Stimulated activated CD8-positive, alpha-beta memory T cell treated with anti-CD3 and anti-CD28 coated beads, Interleukin-12 subunit alpha, Interleukin-12 subunit beta, amount 100 ng/mL, for 24 hours (primary cell): Measurements from ENCODE around the gene CAPZA1.

Experiments
- DNase-seq: peaks from one replicate; pipeline ENCODE4 v3.0.0-alpha.2; 2020; ENCODE audit errors: extremely low read depth

The CAPZA1 gene

DNA sequence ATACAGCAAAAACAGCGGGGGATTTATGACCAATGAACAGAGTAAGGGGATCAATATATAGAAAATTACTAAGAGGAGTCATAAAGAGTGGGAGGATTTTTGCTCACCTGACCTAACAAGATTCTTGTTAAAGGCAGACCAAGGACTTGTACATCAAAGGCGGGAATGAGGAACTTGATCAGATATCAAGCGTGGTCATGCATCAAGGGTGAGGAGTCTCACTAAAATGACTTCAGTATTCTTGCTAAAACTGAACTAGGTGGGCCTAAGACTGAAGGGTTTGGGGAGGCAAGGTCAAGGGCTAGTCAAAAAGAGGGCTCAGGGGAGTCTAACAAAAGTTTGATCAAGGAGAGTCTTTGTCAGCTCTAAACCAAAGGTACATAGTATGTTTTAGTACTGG is 56.9 kb downstream of the CAPZA1 start:
- no peak for DNase-seq

DNA sequence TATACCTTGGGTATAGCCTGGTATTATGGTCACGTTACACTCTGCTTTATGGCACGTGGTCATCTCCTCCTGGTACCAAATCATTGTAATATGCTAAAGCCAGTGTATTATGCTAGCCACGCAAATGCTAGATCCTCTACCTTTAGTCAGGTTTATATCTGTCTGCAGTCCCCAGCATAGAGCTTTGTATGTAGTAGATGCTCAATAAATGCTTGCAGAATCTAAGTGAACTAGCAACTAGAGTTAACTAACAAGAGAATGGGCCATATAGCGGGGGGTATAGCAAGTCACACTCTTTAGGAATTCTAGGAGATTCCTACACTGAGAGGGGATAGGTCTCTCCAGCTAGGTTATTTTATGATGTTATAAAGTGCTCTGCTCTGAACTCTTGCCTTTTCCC is 57.9 kb downstream of the CAPZA1 start:
- no peak for DNase-seq

DNA sequence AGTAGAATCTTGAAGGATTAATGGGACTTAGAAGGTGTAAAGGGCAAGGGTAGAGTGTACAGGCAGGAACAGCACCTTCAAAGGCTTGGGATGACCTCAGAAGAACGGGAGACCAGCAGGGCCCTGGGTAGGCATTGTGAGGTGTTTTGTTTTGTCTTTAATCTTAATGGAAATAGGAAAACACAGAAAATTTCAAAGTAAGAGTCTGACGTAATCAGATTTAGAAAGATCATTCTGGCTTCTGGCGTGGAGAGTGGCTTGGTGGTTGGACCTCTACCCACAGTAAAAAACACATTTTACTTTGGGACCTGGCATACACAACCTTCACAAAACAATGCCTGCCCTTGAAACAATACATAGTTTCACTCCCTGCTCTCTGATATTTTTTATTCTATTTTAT is 59.0 kb downstream of the CAPZA1 start:
- no peak for DNase-seq

DNA sequence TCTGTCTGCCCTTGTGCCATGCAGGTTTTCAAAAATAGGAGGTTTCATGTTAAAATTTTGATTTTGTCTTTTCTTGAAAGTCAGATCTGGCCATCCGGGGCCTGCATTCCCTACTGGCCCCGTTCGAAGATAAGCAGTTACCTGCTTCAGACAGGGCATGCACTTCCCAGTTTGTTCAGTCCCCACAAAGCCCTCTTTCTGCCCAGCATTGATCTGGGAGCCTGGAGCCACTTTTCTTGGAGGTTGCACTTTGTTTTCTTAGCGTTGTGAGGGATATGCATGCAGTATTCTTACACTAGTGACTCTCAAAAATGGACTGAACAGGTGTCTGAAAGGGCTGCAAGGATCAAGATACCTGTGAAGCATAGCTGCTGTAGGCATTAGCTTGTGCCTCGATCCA is 66.3 kb downstream of the CAPZA1 start:
- no peak for DNase-seq

DNA sequence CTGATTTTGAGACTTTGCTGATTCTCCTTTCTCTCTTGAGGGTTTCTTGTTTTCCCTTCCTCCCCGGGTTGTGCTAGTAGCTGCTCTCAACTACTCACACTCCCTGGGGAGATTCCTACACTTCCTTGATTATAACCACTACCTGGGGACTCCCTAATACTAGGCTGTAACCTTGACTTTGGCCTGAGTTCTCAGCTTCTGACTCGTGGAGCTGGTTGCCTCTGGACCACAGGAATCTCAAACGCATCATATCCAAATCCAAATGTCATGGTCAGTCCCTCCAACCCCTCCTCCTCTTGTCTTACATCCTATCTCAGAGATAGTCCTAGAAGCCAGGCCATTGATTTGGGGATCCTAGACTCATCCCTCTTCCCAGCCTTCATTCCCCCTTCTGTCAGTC is 66.8 kb downstream of the CAPZA1 start:
- no peak for DNase-seq

DNA sequence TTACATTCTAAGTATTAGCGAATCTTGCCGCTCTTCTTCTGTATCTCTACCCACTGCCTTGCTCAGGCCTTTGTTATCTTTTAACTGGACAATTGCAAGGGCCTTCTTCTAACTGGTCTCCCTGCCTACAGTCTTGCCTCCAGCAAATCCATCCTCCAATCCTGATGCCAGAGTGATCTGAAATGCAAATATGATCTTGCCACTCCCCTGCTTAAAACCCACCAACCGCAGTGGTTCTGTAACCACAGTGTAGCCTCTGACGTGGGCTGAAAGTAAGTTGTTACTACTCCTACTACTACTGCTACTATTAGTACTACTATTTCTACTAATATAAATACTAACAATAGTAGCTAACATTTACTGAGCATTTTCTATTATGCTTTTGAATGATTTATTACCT is 67.2 kb downstream of the CAPZA1 start:
- no peak for DNase-seq

DNA sequence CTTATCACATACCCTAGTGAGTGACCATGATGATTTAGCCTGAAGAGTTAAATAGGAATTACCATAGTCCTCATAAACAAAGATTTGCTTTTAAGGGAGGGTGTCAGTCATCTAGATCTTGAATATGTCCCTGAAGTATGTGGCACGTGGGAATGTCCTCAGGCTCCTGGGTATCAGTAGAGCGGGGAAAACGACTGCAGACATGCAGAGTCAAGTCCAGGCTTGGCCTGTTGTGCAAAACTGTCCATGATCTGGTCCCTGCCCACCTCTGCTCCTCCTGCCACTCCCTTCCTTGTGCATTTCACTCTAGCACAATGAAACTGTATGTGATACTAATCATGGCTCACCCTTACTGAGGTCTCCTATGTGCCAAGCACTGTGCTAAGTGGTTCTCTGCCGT is 67.7 kb downstream of the CAPZA1 start:
- DNase-seq: no peak

DNA sequence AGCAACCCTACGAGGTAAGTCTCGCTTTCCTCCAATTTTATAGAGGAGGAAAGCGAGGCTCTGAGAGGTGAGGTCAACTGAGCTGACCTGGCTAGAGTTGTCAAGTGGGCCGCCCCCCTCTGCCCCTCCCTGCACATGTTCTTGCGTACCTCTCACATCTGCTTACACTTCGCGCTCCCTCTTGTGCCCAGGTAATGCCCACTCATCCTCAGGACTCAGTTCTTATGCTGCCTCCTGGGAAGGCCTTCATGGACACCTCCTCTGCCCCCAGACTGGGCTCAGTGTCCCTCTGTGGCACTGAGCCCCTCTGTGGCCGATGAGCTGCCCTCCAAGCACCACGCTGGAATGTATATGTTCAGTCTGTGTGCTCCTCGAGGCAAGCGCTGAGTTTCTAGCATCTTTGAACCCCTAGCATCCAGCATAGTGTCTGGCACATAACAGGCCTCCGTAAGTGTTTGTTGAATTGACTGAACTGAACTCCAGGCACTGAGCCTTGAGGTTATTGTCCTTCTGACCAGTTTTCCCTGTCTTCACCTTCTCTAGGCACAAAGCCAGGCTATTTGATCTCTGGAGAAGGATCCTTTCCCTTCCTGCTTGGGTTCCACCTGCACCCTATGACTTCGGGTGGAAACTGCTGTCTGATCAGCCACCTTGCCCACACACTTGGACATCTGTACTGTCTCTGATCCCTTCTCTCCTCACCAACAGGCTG is 68.3 kb downstream of the CAPZA1 start:
- DNase-seq: no peak

DNA sequence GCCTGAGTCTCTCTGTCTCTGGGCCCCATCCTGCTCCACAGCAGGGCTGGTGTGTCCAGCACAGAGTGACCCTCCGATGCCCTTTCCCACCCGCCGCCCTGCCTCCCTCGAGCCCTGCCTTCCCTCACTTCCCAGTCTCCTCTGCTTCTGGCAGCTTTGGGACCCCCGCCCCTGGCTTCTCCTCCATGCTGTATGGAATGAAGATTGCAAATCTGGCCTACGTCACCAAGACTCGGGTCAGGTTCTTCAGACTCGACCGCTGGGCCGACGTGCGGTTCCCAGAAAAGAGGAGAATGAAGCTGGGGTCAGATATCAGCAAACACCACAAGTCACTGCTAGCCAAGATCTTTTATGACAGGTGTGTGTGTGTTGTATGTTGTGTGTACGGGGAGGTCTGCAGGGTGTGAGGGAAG is 69.2 kb downstream of the CAPZA1 start:
- no peak for DNase-seq

DNA sequence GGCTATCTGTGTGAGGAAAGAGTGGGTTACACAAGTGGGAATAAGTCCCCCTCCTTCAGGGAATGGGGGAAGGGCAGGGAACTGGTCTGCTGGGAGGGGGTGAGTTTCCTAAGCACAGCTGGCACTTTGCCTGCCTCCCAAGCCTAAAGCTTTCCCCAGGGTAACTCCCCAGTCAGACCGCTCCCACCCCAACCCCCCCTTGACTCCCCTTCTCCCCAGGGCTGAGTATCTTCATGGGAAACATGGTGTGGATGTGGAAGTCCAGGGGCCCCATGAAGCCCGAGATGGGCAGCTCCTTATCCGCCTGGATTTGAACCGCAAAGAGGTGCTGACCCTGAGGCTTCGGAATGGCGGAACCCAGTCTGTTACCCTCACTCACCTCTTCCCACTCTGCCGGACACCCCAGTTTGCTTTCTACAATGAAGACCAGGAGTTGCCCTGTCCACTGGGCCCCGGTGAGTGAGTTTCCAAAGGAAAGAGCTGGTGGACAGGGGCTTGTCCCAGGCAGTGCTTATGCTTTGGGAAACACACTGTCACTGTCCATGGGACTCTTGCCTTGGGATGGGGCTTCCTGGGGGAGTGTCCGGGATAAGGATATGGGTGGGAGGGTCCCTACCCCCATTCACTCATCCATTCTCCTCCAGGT is 69.7 kb downstream of the CAPZA1 start:
- DNase-seq: no peak

DNA sequence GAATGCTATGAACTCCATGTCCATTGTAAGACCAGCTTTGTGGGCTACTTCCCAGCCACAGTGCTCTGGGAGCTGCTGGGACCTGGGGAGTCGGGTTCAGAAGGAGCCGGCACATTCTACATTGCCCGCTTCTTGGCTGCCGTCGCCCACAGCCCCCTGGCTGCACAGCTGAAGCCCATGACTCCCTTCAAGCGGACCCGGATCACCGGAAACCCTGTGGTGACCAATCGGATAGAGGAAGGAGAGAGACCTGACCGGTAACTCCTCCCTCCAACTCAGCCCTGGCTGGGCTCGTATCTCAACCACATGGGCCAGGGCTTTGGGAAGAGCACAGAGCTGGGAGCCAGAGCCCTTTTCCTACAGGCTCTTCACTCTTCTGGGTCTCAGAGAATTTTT is 70.2 kb downstream of the CAPZA1 start:
- DNase-seq: no peak

DNA sequence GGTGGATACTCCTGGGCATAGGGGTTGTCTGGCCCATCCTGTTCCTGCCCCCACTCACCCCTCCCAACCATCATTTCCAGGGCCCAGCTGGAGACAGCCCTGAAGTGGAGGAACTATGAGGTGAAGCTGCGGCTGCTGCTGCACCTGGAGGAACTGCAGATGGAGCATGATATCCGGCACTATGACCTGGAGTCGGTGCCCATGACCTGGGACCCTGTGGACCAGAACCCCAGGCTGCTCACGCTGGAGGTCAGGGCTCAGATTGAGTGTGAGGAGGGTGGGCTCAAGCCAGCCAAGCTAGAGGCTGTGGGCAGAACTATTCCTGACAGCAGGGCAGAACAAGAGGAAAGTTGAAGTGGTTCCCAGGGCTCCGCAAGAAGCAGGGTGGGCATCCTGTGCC is 73.0 kb downstream of the CAPZA1 start:
- no peak for DNase-seq

DNA sequence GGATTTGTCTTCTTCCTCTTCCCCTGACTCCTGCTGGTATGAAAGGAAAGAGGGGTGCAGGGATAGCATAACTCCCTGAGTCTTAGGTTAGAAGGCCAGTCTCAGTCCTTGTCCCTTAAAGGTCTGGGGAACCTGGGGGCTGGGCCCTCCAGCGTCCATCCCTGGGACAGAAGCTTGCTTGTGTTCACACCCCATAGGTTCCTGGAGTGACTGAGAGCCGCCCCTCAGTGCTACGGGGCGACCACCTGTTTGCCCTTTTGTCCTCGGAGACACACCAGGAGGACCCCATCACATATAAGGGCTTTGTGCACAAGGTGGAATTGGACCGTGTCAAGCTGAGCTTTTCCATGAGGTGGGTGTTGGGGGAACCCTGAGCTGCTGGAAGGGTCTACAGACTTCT is 74.2 kb downstream of the CAPZA1 start:
- DNase-seq: no peak

DNA sequence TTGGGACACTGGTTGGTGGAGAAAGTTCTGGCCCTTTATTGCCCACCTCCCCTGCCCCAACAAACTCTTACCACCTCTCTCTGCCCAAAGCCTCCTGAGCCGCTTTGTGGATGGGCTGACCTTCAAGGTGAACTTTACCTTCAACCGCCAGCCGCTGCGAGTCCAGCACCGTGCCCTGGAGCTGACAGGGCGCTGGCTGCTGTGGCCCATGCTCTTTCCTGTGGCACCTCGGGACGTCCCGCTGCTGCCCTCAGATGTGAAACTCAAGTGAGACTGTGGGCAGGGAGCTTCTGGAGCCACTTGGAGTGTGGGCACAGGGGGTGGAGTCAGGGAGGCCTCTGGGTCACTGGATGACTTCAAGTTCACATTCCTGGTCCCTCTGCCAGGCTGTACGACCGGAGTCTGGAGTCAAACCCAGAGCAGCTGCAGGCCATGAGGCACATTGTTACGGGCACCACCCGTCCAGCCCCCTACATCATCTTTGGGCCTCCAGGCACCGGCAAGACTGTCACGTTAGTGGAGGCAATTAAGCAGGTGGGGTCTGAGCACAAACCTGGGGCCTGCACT is 74.8 kb downstream of the CAPZA1 start:
- DNase-seq: no peak

DNA sequence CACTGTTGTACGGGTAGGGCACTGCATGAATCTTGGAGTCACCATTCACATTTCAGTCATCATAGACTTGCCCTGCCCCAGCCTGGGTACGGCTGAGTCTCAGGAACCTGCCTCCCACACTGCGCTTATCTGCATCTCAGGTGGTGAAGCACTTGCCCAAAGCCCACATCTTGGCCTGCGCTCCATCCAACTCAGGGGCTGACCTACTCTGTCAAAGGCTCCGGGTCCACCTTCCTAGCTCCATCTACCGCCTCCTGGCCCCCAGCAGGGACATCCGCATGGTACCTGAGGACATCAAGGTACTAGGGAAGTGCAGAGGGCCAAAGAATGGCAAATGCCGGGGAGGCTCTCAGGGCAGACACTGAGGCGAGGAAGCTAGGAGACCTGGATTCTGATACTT is 75.6 kb downstream of the CAPZA1 start:
- DNase-seq: no peak

DNA sequence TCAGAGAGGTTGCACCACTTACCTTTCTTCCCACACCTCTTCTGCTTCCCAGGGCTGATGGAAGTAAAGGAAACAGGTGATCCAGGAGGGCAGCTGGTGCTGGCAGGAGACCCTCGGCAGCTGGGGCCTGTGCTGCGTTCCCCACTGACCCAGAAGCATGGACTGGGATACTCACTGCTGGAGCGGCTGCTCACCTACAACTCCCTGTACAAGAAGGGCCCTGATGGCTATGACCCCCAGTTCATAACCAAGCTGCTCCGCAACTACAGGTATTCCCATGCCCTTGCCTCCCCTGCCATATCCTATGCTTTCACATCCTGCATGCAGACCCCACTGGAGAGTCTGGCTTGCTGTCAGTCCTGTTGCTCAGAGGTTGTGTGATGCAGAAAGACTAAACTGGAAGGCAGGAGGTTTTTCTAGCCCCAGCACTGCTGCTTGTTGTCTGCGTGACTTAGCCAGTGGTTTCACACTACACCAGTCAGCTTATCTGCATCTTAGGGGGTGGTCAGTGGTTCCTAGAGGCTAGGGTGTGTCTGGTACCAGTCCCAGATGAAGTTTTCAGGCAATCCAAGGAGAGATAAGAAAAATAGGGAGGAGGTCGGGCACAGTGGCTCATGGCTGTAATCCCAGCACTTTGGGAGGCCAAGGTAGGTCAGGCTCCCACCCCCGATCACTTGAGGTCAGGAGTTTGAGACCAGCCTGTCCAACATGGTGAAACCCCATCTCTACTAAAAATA is 77.1 kb downstream of the CAPZA1 start:
- DNase-seq: no peak

DNA sequence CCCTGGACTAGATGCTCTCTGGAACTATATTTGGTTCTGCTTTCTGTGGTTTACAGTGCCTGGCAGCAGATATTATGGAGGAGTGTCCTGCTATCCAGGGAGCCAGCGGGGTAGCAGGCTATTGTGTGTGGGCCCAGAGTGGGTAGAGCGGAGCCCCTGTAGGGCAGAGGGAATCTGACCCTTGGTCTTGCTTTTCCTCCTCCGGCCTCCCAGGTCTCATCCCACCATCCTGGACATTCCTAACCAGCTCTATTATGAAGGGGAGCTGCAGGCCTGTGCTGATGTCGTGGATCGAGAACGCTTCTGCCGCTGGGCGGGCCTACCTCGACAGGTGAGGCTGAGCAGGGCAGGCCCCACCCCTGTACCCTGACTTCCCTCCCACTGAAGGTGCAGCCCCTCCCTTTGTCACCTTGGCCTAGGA is 78.2 kb downstream of the CAPZA1 start:
- no peak for DNase-seq

DNA sequence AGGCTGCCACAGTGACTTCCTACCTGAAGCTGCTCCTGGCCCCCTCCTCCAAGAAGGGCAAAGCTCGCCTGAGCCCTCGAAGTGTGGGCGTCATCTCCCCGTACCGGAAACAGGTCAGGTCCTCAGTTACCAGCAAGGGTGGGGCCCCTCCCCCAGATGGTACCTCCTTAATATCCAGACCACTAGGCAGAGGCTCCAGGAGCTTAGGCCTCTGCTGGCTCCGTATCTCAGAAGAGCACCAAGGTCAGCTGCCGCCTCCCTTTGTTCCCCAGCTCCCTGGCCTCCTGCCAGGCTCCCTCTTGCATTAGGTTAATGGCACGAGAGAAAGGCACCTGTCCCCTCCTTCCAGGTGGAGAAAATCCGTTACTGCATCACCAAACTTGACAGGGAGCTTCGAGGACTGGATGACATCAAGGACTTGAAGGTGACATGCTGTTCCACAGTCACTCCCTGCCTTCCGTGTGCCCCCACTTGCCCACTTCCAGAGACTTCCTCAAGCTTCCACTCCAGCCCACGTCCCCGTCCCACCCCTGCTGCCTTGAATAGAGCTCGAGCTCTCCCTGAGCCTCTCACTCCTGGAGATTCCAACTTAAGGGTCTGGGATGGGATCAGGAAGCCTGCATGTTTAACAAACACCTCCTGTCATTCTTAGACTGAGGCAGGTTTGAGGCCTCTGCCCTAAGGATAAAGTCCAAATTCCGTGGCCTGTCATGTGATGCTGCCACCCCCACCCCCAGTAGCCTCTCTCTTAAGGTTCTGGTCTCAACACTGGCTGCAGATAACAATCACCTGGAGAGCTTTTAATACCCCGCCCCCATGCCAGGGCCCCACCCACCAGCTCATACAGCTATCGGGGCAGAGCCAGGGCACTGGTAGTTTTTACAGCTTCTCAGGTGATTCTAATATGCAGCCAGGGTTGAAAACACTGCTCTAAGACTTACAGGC is 79.0 kb downstream of the CAPZA1 start:
- no peak for DNase-seq

DNA sequence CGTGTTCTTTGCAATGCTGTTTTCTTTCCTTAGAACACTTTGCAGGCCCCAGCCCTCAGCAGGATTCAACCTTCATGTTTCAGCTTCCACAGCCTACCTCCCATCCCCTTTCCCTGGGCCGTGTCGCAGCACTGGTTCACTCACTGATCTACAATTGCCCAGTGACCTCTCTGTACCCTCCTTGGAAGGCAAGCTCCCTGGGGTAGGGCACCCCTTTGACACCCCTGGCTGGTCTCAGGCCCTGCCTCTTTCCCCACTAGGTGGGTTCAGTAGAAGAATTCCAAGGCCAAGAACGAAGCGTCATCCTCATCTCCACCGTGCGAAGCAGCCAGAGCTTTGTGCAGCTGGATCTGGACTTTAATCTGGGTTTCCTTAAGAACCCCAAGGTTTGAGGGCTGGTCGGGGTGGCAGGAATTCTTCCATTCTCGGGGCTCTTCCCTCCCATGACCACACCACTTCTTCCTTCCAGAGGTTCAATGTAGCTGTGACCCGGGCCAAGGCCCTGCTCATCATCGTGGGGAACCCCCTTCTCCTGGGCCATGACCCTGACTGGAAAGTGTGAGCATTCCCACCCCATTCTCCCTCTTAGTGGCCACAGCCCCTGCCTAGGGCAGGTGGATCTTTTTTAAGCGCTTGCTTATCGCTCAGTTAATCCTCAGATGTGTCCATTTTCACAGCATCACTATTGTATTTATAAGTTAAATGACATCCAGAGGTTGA is 80.0 kb downstream of the CAPZA1 start:
- no peak for DNase-seq

DNA sequence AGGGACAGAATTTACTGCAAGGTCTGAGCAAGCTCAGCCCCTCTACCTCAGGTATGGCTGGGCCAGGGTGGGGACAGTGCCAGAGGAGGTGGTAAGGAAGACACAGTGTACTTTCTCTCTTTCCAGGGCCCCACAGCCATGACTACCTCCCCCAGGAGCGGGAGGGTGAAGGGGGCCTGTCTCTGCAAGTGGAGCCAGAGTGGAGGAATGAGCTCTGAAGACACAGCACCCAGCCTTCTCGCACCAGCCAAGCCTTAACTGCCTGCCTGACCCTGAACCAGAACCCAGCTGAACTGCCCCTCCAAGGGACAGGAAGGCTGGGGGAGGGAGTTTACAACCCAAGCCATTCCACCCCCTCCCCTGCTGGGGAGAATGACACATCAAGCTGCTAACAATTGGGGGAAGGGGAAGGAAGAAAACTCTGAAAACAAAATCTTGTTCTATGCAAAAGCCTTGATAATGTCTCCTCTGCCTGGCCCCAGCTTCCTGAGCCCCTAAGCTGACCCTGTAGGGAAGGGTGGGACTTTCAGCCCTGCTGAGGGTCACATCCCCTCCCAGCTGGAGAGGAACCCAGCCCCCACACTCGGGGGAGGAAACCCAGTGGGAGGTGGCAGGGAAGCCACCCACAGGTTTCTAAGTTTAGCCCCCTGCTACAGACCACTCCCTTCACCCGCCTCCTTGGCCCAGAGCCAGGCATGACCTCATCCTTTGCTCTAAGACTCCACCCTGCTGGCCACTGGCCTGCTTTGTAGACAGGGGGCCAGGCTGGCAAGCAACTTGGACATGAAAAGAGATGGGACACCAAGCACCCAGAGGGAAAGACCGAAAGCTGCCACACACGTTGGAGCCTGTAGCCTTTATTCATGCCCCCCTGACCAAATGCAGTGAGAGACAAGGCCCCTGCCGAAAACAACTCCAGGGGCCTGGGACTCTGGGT is 80.9 kb downstream of the CAPZA1 start:
- DNase-seq: no peak
